Measurements from ENCODE around the gene EVI5L. TPM values are rescaled to one million over a fixed set of nuclear protein-coding genes. Genes with fewer than 3 reads are reported as not detected.

EVI5L gene
- total RNA-seq, 2 experiments from 2014 or later: 4.8 TPM

DNA sequence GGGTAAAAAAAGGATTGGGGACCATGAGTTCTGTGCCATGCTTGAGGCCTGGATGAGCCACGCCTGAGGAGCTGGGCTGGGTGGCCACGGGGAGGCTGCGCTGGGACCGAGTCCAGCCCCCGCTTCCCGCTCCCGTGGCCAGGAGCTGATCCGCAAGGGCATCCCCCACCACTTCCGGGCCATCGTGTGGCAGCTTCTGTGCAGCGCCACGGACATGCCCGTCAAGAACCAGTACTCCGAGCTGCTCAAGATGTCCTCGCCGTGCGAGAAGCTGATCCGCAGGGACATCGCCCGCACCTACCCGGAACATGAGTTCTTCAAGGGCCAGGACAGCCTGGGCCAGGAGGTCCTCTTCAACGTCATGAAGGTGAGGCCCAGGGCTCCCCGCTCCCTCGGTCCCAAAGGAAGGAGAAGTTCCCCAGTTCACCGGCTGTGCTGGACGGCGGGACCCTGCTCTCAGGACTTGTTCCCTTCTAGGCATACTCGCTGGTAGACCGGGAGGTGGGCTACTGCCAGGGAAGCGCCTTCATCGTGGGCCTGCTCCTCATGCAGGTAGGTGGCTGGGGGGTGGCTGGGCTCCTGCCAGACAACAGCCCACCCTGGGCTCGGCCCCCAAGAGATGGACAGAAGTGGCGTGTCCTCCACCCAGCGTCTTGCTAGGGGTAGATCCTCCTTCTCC lies 18.9 kb downstream of the EVI5L start:
- Mint-ChIP-seq H3K27ac (no peak overlapping the region), H3K36me3 (no peaks in the 10 kb centered on the region), H3K4me3 (no peak overlapping the region), H3K4me1 (peaks cover 3% of the 10 kb centered on the region), H3K9me3 (no peaks in the 10 kb centered on the region), H3K27me3 (no peaks in the 10 kb centered on the region)
- DNase-seq: no peak

DNA sequence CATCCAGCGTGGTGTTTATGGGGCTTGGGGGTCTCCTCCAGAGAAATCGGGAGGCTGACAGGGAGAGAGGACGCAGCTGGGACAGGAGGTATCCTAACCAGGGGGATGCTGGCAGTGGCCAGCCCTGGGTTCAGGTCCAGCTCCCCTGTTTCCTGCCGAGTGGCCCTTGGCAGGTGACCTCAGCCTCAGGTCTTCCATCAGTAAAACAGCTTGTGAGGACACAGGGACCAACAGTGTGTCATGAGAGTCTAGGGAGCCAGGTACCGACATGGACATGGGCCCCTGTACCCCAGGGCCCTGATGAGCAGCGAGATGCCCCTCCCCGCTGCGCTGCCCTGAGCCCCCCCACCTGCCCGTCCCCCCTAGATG lies 19.6 kb downstream of the EVI5L start:
- Mint-ChIP-seq H3K9me3 (no peaks in the 10 kb centered on the region), H3K27me3 (no peaks in the 10 kb centered on the region), H3K36me3 (no peaks in the 10 kb centered on the region), H3K4me3 (no peak overlapping the region), H3K4me1 (peaks cover 3% of the 10 kb centered on the region), H3K27ac (no peak overlapping the region)
- DNase-seq: no peak

GRCh38 chr19:7850000-7850813 lies 20.2 kb downstream of the EVI5L start:
- H3K4me1 Mint-ChIP-seq: peaks cover 3% of the 10 kb centered on the region
- no peak overlapping the region for H3K4me3 Mint-ChIP-seq
- no peak overlapping the region for H3K27ac Mint-ChIP-seq
- H3K36me3 Mint-ChIP-seq: no peaks in the 10 kb centered on the region
- H3K27me3 Mint-ChIP-seq: no peaks in the 10 kb centered on the region
- DNase-seq: no peak
- H3K9me3 Mint-ChIP-seq: no peaks in the 10 kb centered on the region

- Mint-ChIP-seq H3K4me3 (no peak overlapping the region), H3K4me1 (peaks cover 3% of the 10 kb centered on the region), H3K9me3 (no peaks in the 10 kb centered on the region), H3K36me3 (no peaks in the 10 kb centered on the region), H3K27me3 (no peaks in the 10 kb centered on the region), H3K27ac (no peak overlapping the region)
- DNase-seq: no peak
These were observed 21.1 kb downstream of the EVI5L start for GRCh38 chr19:7850945-7851622.

GRCh38 chr19:7851623-7852500 lies 21.8 kb downstream of the EVI5L start:
- no peak for DNase-seq
- no peaks in the 10 kb centered on the region for H3K9me3 Mint-ChIP-seq
- H3K36me3 Mint-ChIP-seq: no peaks in the 10 kb centered on the region
- H3K4me1 Mint-ChIP-seq: peaks cover 3% of the 10 kb centered on the region
- no peak overlapping the region for H3K27ac Mint-ChIP-seq
- peaks cover under 1% of the 10 kb centered on the region for H3K27me3 Mint-ChIP-seq
- H3K4me3 Mint-ChIP-seq: no peak overlapping the region

- Mint-ChIP-seq H3K27me3 (peaks cover 8% of the 10 kb centered on the region), H3K4me3 (no peak overlapping the region), H3K27ac (no peak overlapping the region), H3K36me3 (no peaks in the 10 kb centered on the region), H3K9me3 (no peaks in the 10 kb centered on the region), H3K4me1 (peaks cover 3% of the 10 kb centered on the region)
- DNase-seq: peak; percentile 80
These were observed 23.1 kb downstream of the EVI5L start for GRCh38 chr19:7852851-7853769.

GRCh38 chr19:7853770-7854128 lies 23.7 kb downstream of the EVI5L start:
- Mint-ChIP-seq H3K4me1 (peaks cover 3% of the 10 kb centered on the region), H3K27me3 (peaks cover 8% of the 10 kb centered on the region), H3K27ac (no peak overlapping the region), H3K4me3 (no peak overlapping the region), H3K9me3 (no peaks in the 10 kb centered on the region), H3K36me3 (no peaks in the 10 kb centered on the region)
- DNase-seq: no peak

DNA sequence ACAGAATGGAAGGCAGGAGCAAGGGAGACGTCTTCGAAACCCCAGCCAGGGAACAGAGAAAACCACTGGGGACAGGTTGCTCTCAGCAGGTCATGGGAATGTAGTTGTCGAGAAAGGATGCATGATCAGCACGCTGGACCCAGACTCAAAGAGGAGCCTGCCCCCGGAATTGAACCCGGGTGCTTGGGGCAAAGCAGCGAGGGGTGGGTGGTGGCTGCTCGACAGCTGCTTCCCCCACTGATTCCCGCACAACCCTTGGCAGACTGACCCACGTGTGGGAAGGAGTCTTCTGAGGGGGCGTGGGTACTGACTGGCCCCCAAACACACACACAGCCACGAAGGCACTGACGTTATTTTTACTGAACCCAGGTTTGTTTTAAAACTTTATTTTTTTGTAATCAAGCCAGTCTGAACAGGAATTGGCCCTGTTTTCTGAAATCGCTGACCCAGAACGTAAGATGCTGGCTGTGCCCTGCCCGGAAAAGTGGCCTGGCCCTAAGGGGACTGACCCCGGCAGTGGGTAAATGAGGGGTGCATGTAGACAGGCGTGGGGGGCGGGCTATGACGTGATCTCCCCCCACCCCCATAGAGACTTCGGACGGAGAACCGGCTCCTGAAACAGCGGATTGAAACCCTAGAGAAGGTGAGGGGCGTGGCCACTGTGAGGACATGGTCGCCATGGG lies 25.5 kb downstream of the EVI5L start:
- no peaks in the 10 kb centered on the region for H3K36me3 Mint-ChIP-seq
- H3K27ac Mint-ChIP-seq: no peak overlapping the region
- peaks cover 3% of the 10 kb centered on the region for H3K4me1 Mint-ChIP-seq
- DNase-seq: no peak
- no peak overlapping the region for H3K4me3 Mint-ChIP-seq
- no peaks in the 10 kb centered on the region for H3K9me3 Mint-ChIP-seq
- peaks cover 13% of the 10 kb centered on the region for H3K27me3 Mint-ChIP-seq

DNA sequence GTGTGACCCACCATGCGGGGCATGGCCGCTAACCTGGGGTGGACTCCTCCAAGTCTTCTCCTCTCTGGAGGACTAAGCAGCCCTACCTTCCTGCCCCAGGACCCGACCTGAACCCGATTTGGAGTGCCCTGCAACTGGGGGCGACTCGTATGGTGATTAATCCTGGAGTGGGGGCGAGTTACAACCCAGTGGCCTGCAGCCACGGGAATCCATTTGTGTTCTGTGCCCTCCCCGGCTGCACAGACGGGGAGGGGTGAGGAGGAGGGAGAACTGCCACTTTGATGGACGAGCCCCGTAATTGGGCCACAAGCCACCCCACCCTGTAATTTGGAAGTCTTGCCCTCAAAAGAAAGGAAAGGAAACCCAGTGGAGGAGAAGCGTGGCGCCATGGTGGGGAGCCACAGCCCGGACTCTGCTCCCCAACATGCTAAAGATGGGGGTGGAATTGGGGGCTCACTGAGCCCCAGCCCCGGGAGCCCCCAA lies 26.1 kb downstream of the EVI5L start:
- Mint-ChIP-seq H3K4me1 (peaks cover 3% of the 10 kb centered on the region), H3K4me3 (no peak overlapping the region), H3K27me3 (peaks cover 18% of the 10 kb centered on the region), H3K27ac (no peak overlapping the region), H3K9me3 (no peaks in the 10 kb centered on the region), H3K36me3 (no peaks in the 10 kb centered on the region)
- DNase-seq: no peak

DNA sequence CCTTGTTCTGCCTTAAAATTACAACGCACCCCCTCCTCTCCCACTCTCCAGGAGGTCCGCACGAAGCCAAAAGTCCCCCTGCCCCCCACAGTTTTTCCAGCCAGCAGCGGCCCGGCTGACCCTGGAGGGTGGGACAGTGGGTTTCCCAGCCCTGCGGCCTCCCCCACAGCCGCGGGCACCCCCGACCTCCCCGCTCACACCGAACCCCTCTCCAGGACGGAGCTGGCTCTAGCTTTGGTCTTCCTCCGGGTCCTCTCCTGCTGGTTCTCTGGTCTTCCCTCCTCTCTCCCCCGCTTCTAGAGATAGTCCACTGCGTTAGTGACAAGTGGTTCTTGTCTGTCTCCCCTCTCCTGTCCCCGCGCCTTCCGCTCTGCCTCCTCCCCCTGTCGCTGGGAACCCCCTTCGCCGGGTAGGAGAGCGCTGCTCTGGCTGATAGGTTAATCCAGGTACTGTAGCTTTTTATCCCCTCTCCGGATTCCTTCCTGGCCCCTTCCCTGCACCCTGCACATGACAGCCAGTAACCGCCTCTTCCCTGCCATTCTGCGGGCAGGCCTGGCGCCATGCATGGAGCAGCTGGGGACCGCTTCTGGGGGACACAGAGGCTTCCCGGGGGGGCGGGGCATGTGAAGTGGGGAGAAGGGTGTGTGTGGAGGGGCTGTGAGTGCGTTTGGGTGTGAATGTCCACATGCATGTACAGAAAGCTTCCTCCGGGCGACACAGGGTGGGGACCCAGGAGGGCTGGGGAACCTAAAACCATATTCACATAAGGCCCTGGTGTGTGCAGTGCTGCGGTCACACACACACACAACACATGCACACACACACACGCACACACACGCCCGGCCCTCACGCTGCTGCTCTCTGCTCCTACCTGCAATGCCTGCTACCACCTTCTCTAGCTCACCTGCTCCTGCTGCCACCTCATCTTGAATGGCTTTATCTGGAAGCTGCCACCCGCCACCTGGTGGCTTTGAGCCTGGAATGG lies 27.0 kb downstream of the EVI5L start:
- no peaks in the 10 kb centered on the region for H3K36me3 Mint-ChIP-seq
- peaks cover 23% of the 10 kb centered on the region for H3K27me3 Mint-ChIP-seq
- H3K4me3 Mint-ChIP-seq: no peak overlapping the region
- H3K27ac Mint-ChIP-seq: no peak overlapping the region
- H3K4me1 Mint-ChIP-seq: peaks cover 5% of the 10 kb centered on the region
- H3K9me3 Mint-ChIP-seq: no peaks in the 10 kb centered on the region
- no peak for DNase-seq

DNA sequence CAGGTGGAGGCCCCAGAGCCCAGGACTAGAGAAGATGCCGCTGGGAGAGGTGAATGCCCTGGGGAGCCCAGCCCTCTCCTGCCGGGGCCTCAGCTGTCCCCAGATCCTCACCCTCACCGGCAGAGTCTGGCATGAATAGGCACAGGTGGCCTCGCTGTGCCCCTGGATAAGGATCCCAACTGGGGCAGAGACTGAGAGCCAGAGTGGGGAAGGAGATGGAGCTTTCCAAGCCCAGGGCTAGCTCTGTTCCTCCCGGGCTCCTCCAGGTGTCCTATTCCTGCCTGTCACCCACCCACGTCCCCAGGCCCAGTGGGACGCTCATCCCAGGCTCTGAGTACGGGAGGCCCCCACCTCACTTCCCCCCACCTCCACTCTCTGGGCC lies 27.7 kb downstream of the EVI5L start:
- no peak for DNase-seq
- Mint-ChIP-seq H3K4me1 (peaks cover 7% of the 10 kb centered on the region), H3K4me3 (no peak overlapping the region), H3K27ac (no peak overlapping the region), H3K27me3 (peaks cover 28% of the 10 kb centered on the region), H3K36me3 (no peaks in the 10 kb centered on the region), H3K9me3 (no peaks in the 10 kb centered on the region)

- Mint-ChIP-seq H3K36me3 (no peaks in the 10 kb centered on the region), H3K4me3 (no peak overlapping the region), H3K4me1 (peaks cover 3% of the 10 kb centered on the region), H3K27ac (no peak overlapping the region), H3K27me3 (peaks cover 31% of the 10 kb centered on the region), H3K9me3 (no peaks in the 10 kb centered on the region)
- no peak for DNase-seq
These were observed 28.2 kb downstream of the EVI5L start for GRCh38 chr19:7858109-7858770.

Data from activated naive CD8-positive, alpha-beta T cell treated with anti-CD3 and anti-CD28 coated beads for 36 hours (primary cell).